ENCODE results near the gene CNBD2. TPM values are rescaled to one million over a fixed set of nuclear protein-coding genes. Genes with fewer than 3 reads are reported as not detected.

The CNBD2 gene
- total and polyA plus RNA-seq, 2 experiments from 2014 or later, result 1.7 to 6.6 TPM

GRCh38 chr20:35963878-35964277, 4.5 kb upstream of the CNBD2 start:
- Histone ChIP-seq H2AFZ (no peak overlapping the region), H3K27ac (no peak overlapping the region), H3K4me1 (ENCODE audit: insufficient read depth) (no peaks in the 10 kb centered on the region), H4K20me1 (ENCODE audit: insufficient read depth) (no peaks in the 10 kb centered on the region), H3K79me2 (ENCODE audit: insufficient read depth) (no peaks in the 10 kb centered on the region), H3K9ac (no peak overlapping the region), H3K4me3 (no peak overlapping the region), H3F3A (ENCODE audit: insufficient read depth) (no peaks in the 10 kb centered on the region), H3K9me2 (ENCODE audit: insufficient read depth) (no peaks in the 10 kb centered on the region), H3K4me2 (ENCODE audit: unreplicated experiment) (no peak overlapping the region), H3K27me3 (replicated peaks; ENCODE audit: insufficient read depth) (no peaks in the 10 kb centered on the region), H3K36me3 (ENCODE audit: low read depth) (no peaks in the 10 kb centered on the region), H3K9me3 (ENCODE audit: low read depth) (no peaks in the 10 kb centered on the region)
- TF ChIP-seq EZH2phosphoT487 (IDR thresholded peaks at IDR 0.05; ENCODE audit: insufficient read depth, low read depth), result no peak
- no peak for TF ChIP-seq EZH2 (IDR thresholded peaks at IDR 0.05; ENCODE audit: insufficient read depth, poor library complexity, severe bottlenecking)
- WGBS, 2 experiments (ENCODE audit: low coverage in 1 of 2, low lambda C conversion rate in 2 of 2, missing lambda C conversion rate in 2 of 2), result 76 to 80% methylated on average over 4 of the region's 4 CpGs
- in situ Hi-C loops (cut with MboI), result no loop called here
- DNase-seq, result no peak

GRCh38 chr20:35968930-35969329, 540 bp downstream of the CNBD2 start:
- in situ Hi-C loops (cut with MboI), result no loop called here
- no peaks in the 10 kb centered on the region for H3F3A ChIP-seq (ENCODE audit: insufficient read depth)

DNA sequence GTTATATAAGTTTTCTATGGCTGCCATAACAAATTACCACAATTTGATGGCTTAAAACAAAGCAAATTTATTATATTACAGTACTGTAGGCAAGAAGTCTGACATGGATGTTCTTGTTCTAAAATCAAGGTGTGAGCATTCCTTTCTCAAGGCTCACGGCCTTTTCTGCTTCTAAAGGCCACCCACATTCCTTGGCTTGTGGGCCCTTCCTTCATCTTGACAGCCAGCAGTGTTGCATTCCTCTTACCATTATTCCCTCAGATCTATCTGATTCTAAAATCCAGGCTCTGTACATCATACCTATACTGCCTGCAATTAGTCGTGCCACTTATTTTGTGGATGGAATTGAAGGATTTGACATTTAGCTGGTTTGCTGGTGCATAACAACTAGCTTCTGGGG, 3.6 kb downstream of the CNBD2 start:
- Histone ChIP-seq H3K9me3 (ENCODE audit: low read depth) (no peaks in the 10 kb centered on the region), H3K9me2 (ENCODE audit: insufficient read depth) (no peaks in the 10 kb centered on the region), H3K4me2 (ENCODE audit: unreplicated experiment) (no peak overlapping the region), H3F3A (ENCODE audit: insufficient read depth) (no peaks in the 10 kb centered on the region), H4K20me1 (ENCODE audit: insufficient read depth) (no peaks in the 10 kb centered on the region), H3K9ac (no peak overlapping the region), H3K27ac (no peak overlapping the region), H3K4me1 (ENCODE audit: insufficient read depth) (no peaks in the 10 kb centered on the region), H3K79me2 (ENCODE audit: insufficient read depth) (no peaks in the 10 kb centered on the region), H3K36me3 (ENCODE audit: low read depth) (no peaks in the 10 kb centered on the region), H3K27me3 (replicated peaks; ENCODE audit: insufficient read depth) (no peaks in the 10 kb centered on the region), H3K4me3 (no peak overlapping the region), H2AFZ (no peak overlapping the region)
- in situ Hi-C loops (cut with MboI), result no loop called here
- WGBS, 2 experiments (ENCODE audit: low coverage in 1 of 2, low lambda C conversion rate in 2 of 2, missing lambda C conversion rate in 2 of 2), result 54 to 64% methylated on average over 2 of the region's 2 CpGs
- DNase-seq, result no peak
- TF ChIP-seq EZH2phosphoT487 (IDR thresholded peaks at IDR 0.05; ENCODE audit: insufficient read depth, low read depth), result no peak

More at GRCh38 chr20:35968930-35969329, 540 bp downstream of the CNBD2 start:
- H2AFZ ChIP-seq, result no peak overlapping the region
- TF ChIP-seq EZH2phosphoT487 (IDR thresholded peaks at IDR 0.05; ENCODE audit: insufficient read depth, low read depth) (no peak), EZH2 (IDR thresholded peaks at IDR 0.05; ENCODE audit: insufficient read depth, poor library complexity, severe bottlenecking) (no peak)
- H3K36me3 ChIP-seq (ENCODE audit: low read depth), result no peaks in the 10 kb centered on the region
- no peaks in the 10 kb centered on the region for H3K27me3 ChIP-seq (replicated peaks; ENCODE audit: insufficient read depth)
- H3K4me2 ChIP-seq (ENCODE audit: unreplicated experiment), result no peak overlapping the region
- H3K27ac ChIP-seq, result no peak overlapping the region
- no peaks in the 10 kb centered on the region for H3K9me3 ChIP-seq (ENCODE audit: low read depth)
- 22 to 36% methylated on average over 1 of the region's 1 CpG for WGBS, 2 experiments (ENCODE audit: low coverage in 1 of 2, low lambda C conversion rate in 2 of 2, missing lambda C conversion rate in 2 of 2)
- H3K79me2 ChIP-seq (ENCODE audit: insufficient read depth), result no peaks in the 10 kb centered on the region
- no peaks in the 10 kb centered on the region for H3K4me1 ChIP-seq (ENCODE audit: insufficient read depth)
- no peaks in the 10 kb centered on the region for H4K20me1 ChIP-seq (ENCODE audit: insufficient read depth)
- no peaks in the 10 kb centered on the region for H3K9me2 ChIP-seq (ENCODE audit: insufficient read depth)
- no peak overlapping the region for H3K9ac ChIP-seq
- DNase-seq, result peak; percentile 9
- H3K4me3 ChIP-seq, result no peak overlapping the region

GRCh38 chr20:35972462-35972861, 4.1 kb downstream of the CNBD2 start:
- Histone ChIP-seq H2AFZ (no peak overlapping the region), H3K9me2 (ENCODE audit: insufficient read depth) (no peaks in the 10 kb centered on the region), H3K9ac (no peak overlapping the region), H3K4me3 (no peak overlapping the region), H3K79me2 (ENCODE audit: insufficient read depth) (no peaks in the 10 kb centered on the region), H3K36me3 (ENCODE audit: low read depth) (no peaks in the 10 kb centered on the region), H3K27ac (no peak overlapping the region), H3K4me1 (ENCODE audit: insufficient read depth) (no peaks in the 10 kb centered on the region), H3F3A (ENCODE audit: insufficient read depth) (no peaks in the 10 kb centered on the region), H3K4me2 (ENCODE audit: unreplicated experiment) (no peak overlapping the region), H3K9me3 (ENCODE audit: low read depth) (no peaks in the 10 kb centered on the region), H3K27me3 (replicated peaks; ENCODE audit: insufficient read depth) (no peaks in the 10 kb centered on the region), H4K20me1 (ENCODE audit: insufficient read depth) (no peaks in the 10 kb centered on the region)
- peak; percentile 14 for DNase-seq
- TF ChIP-seq EZH2 (IDR thresholded peaks at IDR 0.05; ENCODE audit: insufficient read depth, poor library complexity, severe bottlenecking) (no peak), EZH2phosphoT487 (IDR thresholded peaks at IDR 0.05; ENCODE audit: insufficient read depth, low read depth) (no peak)
- in situ Hi-C loops (cut with MboI), result no loop called here
- 24% methylated on average over 4 of the region's 4 CpGs for WGBS, 2 experiments (ENCODE audit: low coverage in 1 of 2, low lambda C conversion rate in 2 of 2, missing lambda C conversion rate in 2 of 2)

DNA sequence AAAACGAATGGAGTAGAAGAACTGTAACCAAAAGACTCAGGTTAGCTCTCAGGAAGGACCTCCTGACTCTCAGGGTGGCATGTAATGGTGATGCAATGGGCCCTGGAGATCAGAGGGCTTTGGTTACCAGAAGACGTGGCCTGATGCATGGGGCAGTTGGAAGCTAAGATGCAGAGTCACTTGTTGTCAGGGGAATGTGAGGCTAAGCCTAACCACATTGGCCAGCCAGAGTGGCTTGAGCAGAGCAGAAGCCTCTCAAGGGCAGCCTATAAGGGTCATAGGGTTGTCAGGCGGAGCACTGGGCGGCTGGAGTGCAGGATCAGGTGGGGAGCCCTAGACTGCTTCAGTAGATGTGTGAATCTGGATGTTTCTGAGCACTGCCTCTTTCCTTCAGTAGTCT, 5.9 kb downstream of the CNBD2 start:
- no peaks in the 10 kb centered on the region for H3K27me3 ChIP-seq (replicated peaks; ENCODE audit: insufficient read depth)
- in situ Hi-C loops (cut with MboI), result no loop called here
- TF ChIP-seq EZH2phosphoT487 (IDR thresholded peaks at IDR 0.05; ENCODE audit: insufficient read depth, low read depth), result no peak
- TF ChIP-seq EZH2 (IDR thresholded peaks at IDR 0.05; ENCODE audit: insufficient read depth, poor library complexity, severe bottlenecking), result no peak
- H3F3A ChIP-seq (ENCODE audit: insufficient read depth), result no peaks in the 10 kb centered on the region
- H3K9ac ChIP-seq, result no peak overlapping the region
- H4K20me1 ChIP-seq (ENCODE audit: insufficient read depth), result no peaks in the 10 kb centered on the region
- no peaks in the 10 kb centered on the region for H3K36me3 ChIP-seq (ENCODE audit: low read depth)
- H3K9me3 ChIP-seq (ENCODE audit: low read depth), result no peaks in the 10 kb centered on the region
- H3K4me1 ChIP-seq (ENCODE audit: insufficient read depth), result no peaks in the 10 kb centered on the region
- H3K4me2 ChIP-seq (ENCODE audit: unreplicated experiment), result no peak overlapping the region
- no peaks in the 10 kb centered on the region for H3K79me2 ChIP-seq (ENCODE audit: insufficient read depth)
- 71 to 72% methylated on average over 4 of the region's 4 CpGs for WGBS, 2 experiments (ENCODE audit: low coverage in 1 of 2, low lambda C conversion rate in 2 of 2, missing lambda C conversion rate in 2 of 2)
- no peak overlapping the region for H3K27ac ChIP-seq
- H3K4me3 ChIP-seq, result no peak overlapping the region
- DNase-seq, result no peak
- no peak overlapping the region for H2AFZ ChIP-seq
- H3K9me2 ChIP-seq (ENCODE audit: insufficient read depth), result no peaks in the 10 kb centered on the region

Measured in GM23248 (cell line).